ENCODE results near the gene FNBP1L. TPM values are rescaled to one million over a fixed set of nuclear protein-coding genes. Genes with fewer than 3 reads are reported as not detected.

The FNBP1L gene
- total and polyA plus RNA-seq, 2 experiments from 2014 or later: 19.1 to 22.4 TPM

- in situ Hi-C loops (cut with MboI): loop anchor here (10.0 kb wide), 1 partner anchor 396 kb away; no protein-coding TSS in a partner anchor
- TF ChIP-seq EZH2phosphoT487 (IDR thresholded peaks at IDR 0.05; ENCODE audit: insufficient read depth, low read depth) (no peak), EZH2 (IDR thresholded peaks at IDR 0.05; ENCODE audit: insufficient read depth, poor library complexity, severe bottlenecking) (no peak)
- H3K9me2 ChIP-seq (ENCODE audit: insufficient read depth): no peaks in the 10 kb centered on the region
- H3K79me2 ChIP-seq (ENCODE audit: insufficient read depth): no peaks in the 10 kb centered on the region
- no peak overlapping the region for H3K9ac ChIP-seq
- H3K4me3 ChIP-seq: no peak overlapping the region
- H3K4me2 ChIP-seq (ENCODE audit: unreplicated experiment): no peak overlapping the region
- H3K36me3 ChIP-seq (ENCODE audit: low read depth): no peaks in the 10 kb centered on the region
- H4K20me1 ChIP-seq (ENCODE audit: insufficient read depth): no peaks in the 10 kb centered on the region
- peaks cover 23% of the 10 kb centered on the region for H3F3A ChIP-seq (ENCODE audit: insufficient read depth)
- no peaks in the 10 kb centered on the region for H3K9me3 ChIP-seq (ENCODE audit: low read depth)
- WGBS, 2 experiments (ENCODE audit: low coverage in 1 of 2, low lambda C conversion rate in 2 of 2, missing lambda C conversion rate in 2 of 2): 71 to 77% methylated on average over 3 of the region's 3 CpGs
- peaks cover 12% of the 10 kb centered on the region for H3K4me1 ChIP-seq (ENCODE audit: insufficient read depth)
- H3K27ac ChIP-seq: no peak overlapping the region
- H3K27me3 ChIP-seq (replicated peaks; ENCODE audit: insufficient read depth): no peaks in the 10 kb centered on the region
- H2AFZ ChIP-seq: no peak overlapping the region
- no peak for DNase-seq
Observed at GRCh38 chr1:93438716-93439115, 9.2 kb upstream of the FNBP1L start.

GRCh38 chr1:93440272-93440671 lies 7.6 kb upstream of the FNBP1L start:
- H3K79me2 ChIP-seq (ENCODE audit: insufficient read depth): no peaks in the 10 kb centered on the region
- no peaks in the 10 kb centered on the region for H3K9me3 ChIP-seq (ENCODE audit: low read depth)
- H3K4me1 ChIP-seq (ENCODE audit: insufficient read depth): peaks cover 12% of the 10 kb centered on the region
- WGBS, 2 experiments (ENCODE audit: low coverage in 1 of 2, low lambda C conversion rate in 2 of 2, missing lambda C conversion rate in 2 of 2): 88 to 89% methylated on average over 4 of the region's 4 CpGs
- H2AFZ ChIP-seq: no peak overlapping the region
- peaks cover 23% of the 10 kb centered on the region for H3F3A ChIP-seq (ENCODE audit: insufficient read depth)
- H3K4me3 ChIP-seq: no peak overlapping the region
- H4K20me1 ChIP-seq (ENCODE audit: insufficient read depth): no peaks in the 10 kb centered on the region
- in situ Hi-C loops (cut with MboI): loop anchor here (10.0 kb wide), 1 partner anchor 185 kb away; no protein-coding TSS in a partner anchor
- no peaks in the 10 kb centered on the region for H3K9me2 ChIP-seq (ENCODE audit: insufficient read depth)
- H3K36me3 ChIP-seq (ENCODE audit: low read depth): no peaks in the 10 kb centered on the region
- no peaks in the 10 kb centered on the region for H3K27me3 ChIP-seq (replicated peaks; ENCODE audit: insufficient read depth)
- no peak overlapping the region for H3K27ac ChIP-seq
- no peak for DNase-seq
- TF ChIP-seq EZH2phosphoT487 (IDR thresholded peaks at IDR 0.05; ENCODE audit: insufficient read depth, low read depth): no peak
- no peak for TF ChIP-seq EZH2 (IDR thresholded peaks at IDR 0.05; ENCODE audit: insufficient read depth, poor library complexity, severe bottlenecking)
- no peak overlapping the region for H3K4me2 ChIP-seq (ENCODE audit: unreplicated experiment)
- no peak overlapping the region for H3K9ac ChIP-seq

- Histone ChIP-seq H2AFZ (no peak overlapping the region), H3K27me3 (replicated peaks; ENCODE audit: insufficient read depth) (no peaks in the 10 kb centered on the region), H3F3A (ENCODE audit: insufficient read depth) (peaks cover 23% of the 10 kb centered on the region), H3K9me3 (ENCODE audit: low read depth) (no peaks in the 10 kb centered on the region), H4K20me1 (ENCODE audit: insufficient read depth) (no peaks in the 10 kb centered on the region), H3K4me1 (ENCODE audit: insufficient read depth) (peaks cover 12% of the 10 kb centered on the region), H3K4me3 (no peak overlapping the region), H3K36me3 (ENCODE audit: low read depth) (no peaks in the 10 kb centered on the region), H3K9ac (no peak overlapping the region), H3K4me2 (ENCODE audit: unreplicated experiment) (no peak overlapping the region), H3K79me2 (ENCODE audit: insufficient read depth) (no peaks in the 10 kb centered on the region), H3K27ac (no peak overlapping the region), H3K9me2 (ENCODE audit: insufficient read depth) (no peaks in the 10 kb centered on the region)
- no peak for DNase-seq
- TF ChIP-seq EZH2 (IDR thresholded peaks at IDR 0.05; ENCODE audit: insufficient read depth, poor library complexity, severe bottlenecking) (no peak), EZH2phosphoT487 (IDR thresholded peaks at IDR 0.05; ENCODE audit: insufficient read depth, low read depth) (no peak)
- in situ Hi-C loops (cut with MboI): loop anchor here (10.0 kb wide), 1 partner anchor 184 kb away; no protein-coding TSS in a partner anchor
- 93% methylated on average over 4 of the region's 4 CpGs for whole genome bisulfite sequencing, 2 experiments (ENCODE audit: low coverage in 1 of 2, low lambda C conversion rate in 2 of 2, missing lambda C conversion rate in 2 of 2)
Observed at GRCh38 chr1:93440706-93441105, 7.2 kb upstream of the FNBP1L start.

- Histone ChIP-seq H3K27ac (no peak overlapping the region; the same call in 1 of the 2 replicates), H3K9me2 (ENCODE audit: insufficient read depth) (no peaks in the 10 kb centered on the region), H3K4me3 (no peak overlapping the region), H4K20me1 (ENCODE audit: insufficient read depth) (no peaks in the 10 kb centered on the region), H2AFZ (no peak overlapping the region), H3F3A (ENCODE audit: insufficient read depth) (peaks cover 23% of the 10 kb centered on the region), H3K4me2 (ENCODE audit: unreplicated experiment) (peak overlapping the region; percentile 59), H3K4me1 (ENCODE audit: insufficient read depth) (peaks cover 12% of the 10 kb centered on the region), H3K36me3 (ENCODE audit: low read depth) (no peaks in the 10 kb centered on the region), H3K9ac (no peak overlapping the region), H3K9me3 (ENCODE audit: low read depth) (no peaks in the 10 kb centered on the region), H3K27me3 (replicated peaks; ENCODE audit: insufficient read depth) (no peaks in the 10 kb centered on the region), H3K79me2 (ENCODE audit: insufficient read depth) (no peaks in the 10 kb centered on the region)
- no peak for DNase-seq
- TF ChIP-seq EZH2phosphoT487 (IDR thresholded peaks at IDR 0.05; ENCODE audit: insufficient read depth, low read depth) (no peak), EZH2 (IDR thresholded peaks at IDR 0.05; ENCODE audit: insufficient read depth, poor library complexity, severe bottlenecking) (no peak)
- in situ Hi-C loops (cut with MboI): loop anchor here (10.0 kb wide), 1 partner anchor 183 kb away; no protein-coding TSS in a partner anchor
Observed at GRCh38 chr1:93441589-93441988, 6.3 kb upstream of the FNBP1L start.

All from GM23248 (cell line).